M059J (cell line): Measurements from ENCODE around the gene TSPAN5. TPM values are rescaled to one million over a fixed set of nuclear protein-coding genes. Genes with fewer than 3 reads are reported as not detected.
"Not testable (repeated sequence)": the region's sequence is repeated elsewhere in the genome, so short reads cannot be mapped to it uniquely, and the experiment has no call there.

Experiments used
- DNase-seq: peaks from one replicate; pipeline ENCODE4 v3.0.0-alpha.2; 2012; ENCODE audit warnings: low read depth
- total RNA-seq: library from RNA; depleted of rRNA; stranded (reverse); fragments of >200 nt; shearing (Covaris generic); gene quantifications from 2 replicates; pipeline ENCODE4 v1.2.3, GENCODE V29; 2014

The TSPAN5 gene
- total RNA-seq, 1 experiment from 2014 or later: 39.0 TPM

DNA sequence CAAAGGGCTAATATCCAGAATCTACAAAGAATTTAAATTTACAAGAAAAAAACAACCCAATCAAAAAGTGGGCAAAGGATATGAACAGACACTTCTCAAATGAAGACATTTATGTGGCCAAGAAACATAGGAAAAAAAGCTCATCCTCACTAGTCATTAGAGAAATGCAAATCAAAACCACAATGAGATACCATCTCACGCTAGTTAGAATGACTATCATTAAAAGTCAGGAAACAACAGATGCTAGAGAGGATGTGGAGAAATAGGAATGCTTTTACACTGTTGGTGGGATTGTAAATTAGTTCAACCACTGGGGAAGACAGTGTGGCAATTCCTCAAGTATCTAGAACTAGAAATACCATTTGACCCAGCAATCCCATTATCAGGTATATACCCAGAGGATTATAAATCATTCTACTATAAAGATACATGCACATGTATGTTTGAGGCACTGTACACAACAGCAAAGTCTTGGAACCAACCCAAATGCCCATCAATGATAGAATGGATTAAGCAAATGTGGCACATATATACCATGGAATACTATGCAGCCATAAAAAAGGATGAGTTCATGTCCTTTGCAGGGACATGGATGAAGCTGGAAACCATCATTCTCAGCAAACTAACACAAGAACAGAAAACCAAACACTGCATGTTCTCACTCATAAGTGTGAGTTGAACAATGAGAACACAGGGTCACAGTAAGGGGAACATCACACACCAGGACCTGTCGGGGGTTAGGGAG, 197.1 kb downstream of the TSPAN5 start:
- peak; percentile 49 for DNase-seq

DNA sequence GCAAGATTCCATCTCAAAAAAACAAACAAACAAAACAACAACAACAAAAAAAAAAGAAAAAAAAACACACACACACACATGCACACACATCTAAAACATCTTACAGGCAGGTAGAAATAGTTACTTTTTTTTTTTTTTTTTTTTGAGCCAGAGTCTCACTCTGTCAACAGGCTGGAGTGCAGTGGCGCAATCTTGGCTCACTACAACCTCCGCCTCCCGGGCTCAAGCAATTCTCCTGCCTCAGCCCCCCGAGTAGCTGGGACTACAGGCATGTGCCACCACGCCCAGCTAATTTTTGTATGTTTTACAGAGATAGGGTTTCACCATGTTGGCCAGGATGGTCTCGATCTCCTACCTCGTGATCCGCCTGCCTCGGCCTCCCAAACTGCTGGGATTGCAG, 201.0 kb downstream of the TSPAN5 start:
- not testable (repeated sequence) for DNase-seq

GRCh38 chr4:98452091-98452490, 206.3 kb downstream of the TSPAN5 start:
- no peak for DNase-seq

GRCh38 chr4:98448908-98449307, 209.5 kb downstream of the TSPAN5 start:
- DNase-seq: no peak

DNA sequence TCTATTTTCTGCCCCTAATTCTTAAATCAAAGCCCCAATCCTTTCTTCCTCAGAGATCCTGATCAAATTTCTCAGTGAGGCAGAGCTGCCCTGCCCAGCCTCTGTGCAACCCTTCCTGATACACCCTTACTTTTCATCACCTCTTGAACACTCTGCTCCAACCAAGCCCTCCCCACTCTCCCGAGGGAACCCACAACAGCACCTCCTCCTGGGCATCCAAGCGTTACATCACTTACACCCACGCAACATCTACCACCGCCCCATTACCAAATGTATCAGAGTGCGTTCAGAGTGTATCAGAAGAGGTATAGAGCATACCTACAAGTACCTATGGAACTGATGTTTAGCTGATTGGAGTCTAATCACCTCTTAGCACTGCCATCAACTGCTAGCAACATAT, 210.8 kb downstream of the TSPAN5 start:
- DNase-seq: no peak

- peak; percentile 90 for DNase-seq
Measured at GRCh38 chr4:98446499-98447375, 211.7 kb downstream of the TSPAN5 start.

DNA sequence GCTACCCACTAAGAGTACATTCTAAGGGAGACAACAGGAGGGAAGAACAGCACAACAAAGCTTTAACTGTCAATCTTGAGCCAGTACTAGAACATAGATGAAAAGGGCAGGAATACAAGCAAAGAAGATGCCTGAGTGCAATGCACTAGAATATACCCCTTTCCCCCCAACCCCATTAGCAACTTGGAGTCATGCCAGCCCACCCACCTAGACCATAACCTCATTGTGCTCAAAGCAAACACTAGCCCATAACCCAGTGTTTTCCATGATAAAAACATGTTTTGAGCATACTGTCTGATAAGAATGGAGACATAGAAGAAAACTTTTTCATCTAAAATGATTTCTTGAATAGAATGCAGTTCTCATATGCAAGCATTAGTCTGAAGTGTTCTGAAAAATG, 214.0 kb downstream of the TSPAN5 start:
- no peak for DNase-seq

DNA sequence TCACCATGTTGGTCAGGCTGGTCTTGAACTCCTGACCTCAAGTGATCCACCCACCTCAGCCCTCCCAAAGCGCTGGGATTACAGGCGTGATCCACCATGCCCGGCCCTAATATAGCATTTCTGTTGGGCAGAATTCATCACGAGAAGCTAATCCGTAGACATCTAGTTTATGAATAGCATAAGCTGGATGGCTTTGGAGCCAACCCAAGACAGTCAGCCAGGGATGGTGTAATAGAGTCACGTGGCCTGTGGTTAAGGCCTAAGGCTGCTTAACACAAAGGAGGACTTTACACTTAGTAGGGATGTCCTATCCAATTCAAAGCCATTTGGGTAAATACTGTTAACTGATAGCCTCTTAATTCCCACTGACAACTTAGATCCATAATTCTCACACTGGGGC, 223.6 kb downstream of the TSPAN5 start:
- no peak for DNase-seq

- peak; percentile 38 for DNase-seq
Measured at GRCh38 chr4:98433691-98434090, 224.7 kb downstream of the TSPAN5 start.

GRCh38 chr4:98430708-98431403, 227.6 kb downstream of the TSPAN5 start:
- peak; percentile 93 for DNase-seq

DNA sequence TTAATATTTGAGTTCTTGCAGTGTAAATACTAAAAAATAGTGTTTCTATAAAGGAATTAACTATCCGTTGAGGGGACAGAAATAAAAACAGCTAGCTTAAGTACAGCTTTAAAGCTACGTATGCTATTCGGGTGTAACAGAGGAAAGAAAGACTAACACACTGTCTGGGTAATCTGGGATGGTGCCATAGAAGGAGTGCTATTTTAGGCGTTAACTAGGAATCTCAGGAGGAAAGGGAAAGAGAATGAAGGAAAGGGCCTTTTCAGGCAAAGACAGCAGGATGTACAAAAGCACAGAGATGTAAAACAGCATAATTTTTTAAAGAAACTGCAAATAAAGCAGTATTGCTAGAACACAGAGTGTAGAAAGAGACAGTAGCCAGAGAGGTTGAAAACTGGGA, 235.4 kb downstream of the TSPAN5 start:
- DNase-seq: no peak

GRCh38 chr4:98421111-98421510, 237.3 kb downstream of the TSPAN5 start:
- peak; percentile 53 for DNase-seq
